H1 (cell line): Measurements from ENCODE around the gene RNF151. TPM values are rescaled to one million over a fixed set of nuclear protein-coding genes. Genes with fewer than 3 reads are reported as not detected.

Source experiments
- TAF1 ChIP-seq: IDR thresholded peaks from 2 replicates; pipeline ENCODE4 v1.6.1; 2011; ENCODE audit warnings: mild to moderate bottlenecking, low read depth, low read length
- polyA plus RNA-seq, 7 experiments: library from polyadenylated mRNA; depleted of rRNA in 3 of 7; stranded (reverse) in 5 of 7; unstranded in 2 of 7; fragments of >200 nt in 5 of 7; fragments of 200-250 nt in 2 of 7; gene quantifications; 1 replicate in 5 of 7; 2 replicates in 1 of 7; 4 replicates in 1 of 7; pipeline versions ENCODE4 v1.2.1 to v1.2.3, GENCODE V29; 2011 to 2013; ENCODE audit warnings: missing spikeins in 2 of 7, mixed read lengths in 2 of 7
- total RNA-seq: library from RNA; stranded (reverse); fragmentation: NEBNext Ultra II Directional; extraction: Animal tissue kit (Norgen Biotek cat#: 25700); gene quantifications from 2 replicates; pipeline ENCODE4 v1.2.1, GENCODE V29; 2021

RNF151 gene
- total and polyA plus RNA-seq, 2 of the 8 experiments (the other 6 are each of a cell fraction or from before 2014, with no cell fraction given) = not detected

GRCh38 chr16:1992704-1993317 lies 26.2 kb downstream of the RNF151 start (continued):
- peak; percentile 71 for TF ChIP-seq TAF1
- TF ChIP-seq, all 59 proteins: peak for 5
